Measurements from ENCODE around the gene NELFCD. TPM values are rescaled to one million over a fixed set of nuclear protein-coding genes. Genes with fewer than 3 reads are reported as not detected.

Gene NELFCD
- total RNA-seq, 1 donor from 2014 or later: 27.4 TPM

GRCh38 chr20:59002874-59003399, 21.9 kb downstream of the NELFCD start:
- TF ChIP-seq CTCF (IDR thresholded peaks at IDR 0.05; ENCODE audit: insufficient read depth, low read length, severe bottlenecking): no peak
- DNase-seq (ENCODE audit: low read depth) (no peak), FAIRE-seq (no peak)
- Histone ChIP-seq H3K27me3 (ENCODE audit: control insufficient read depth, insufficient read depth, low read length) (no peaks in the 10 kb centered on the region), H3K4me3 (ENCODE audit: low read depth, low read length) (no peak overlapping the region), H3K36me3 (ENCODE audit: control insufficient read depth, insufficient read depth, low read length) (peaks cover 12% of the 10 kb centered on the region)

- DNase-seq (ENCODE audit: low read depth) (no peak), FAIRE-seq (no peak)
- Histone ChIP-seq H3K36me3 (ENCODE audit: control insufficient read depth, insufficient read depth, low read length) (peaks cover 12% of the 10 kb centered on the region), H3K4me3 (ENCODE audit: low read depth, low read length) (no peak overlapping the region), H3K27me3 (ENCODE audit: control insufficient read depth, insufficient read depth, low read length) (no peaks in the 10 kb centered on the region)
- no peak for TF ChIP-seq CTCF (IDR thresholded peaks at IDR 0.05; ENCODE audit: insufficient read depth, low read length, severe bottlenecking)
These were observed 22.9 kb downstream of the NELFCD start for GRCh38 chr20:59003836-59004492.

- DNase-seq (ENCODE audit: low read depth): no peak
- no peak for TF ChIP-seq CTCF (IDR thresholded peaks at IDR 0.05; ENCODE audit: insufficient read depth, low read length, severe bottlenecking)
- Histone ChIP-seq H3K36me3 (ENCODE audit: control insufficient read depth, insufficient read depth, low read length) (peaks cover 12% of the 10 kb centered on the region), H3K27me3 (ENCODE audit: control insufficient read depth, insufficient read depth, low read length) (no peaks in the 10 kb centered on the region), H3K4me3 (ENCODE audit: low read depth, low read length) (no peak overlapping the region)
- no peak for FAIRE-seq
These were observed 23.4 kb downstream of the NELFCD start for GRCh38 chr20:59004493-59004762.

- no peak for DNase-seq (ENCODE audit: low read depth)
- FAIRE-seq: no peak
These were observed 23.9 kb downstream of the NELFCD start for GRCh38 chr20:59004763-59005522.

GRCh38 chr20:59005523-59006166, 24.6 kb downstream of the NELFCD start:
- FAIRE-seq (no peak), DNase-seq (ENCODE audit: low read depth) (no peak)
- H3K27me3 ChIP-seq (ENCODE audit: control insufficient read depth, insufficient read depth, low read length): no peaks in the 10 kb centered on the region
- peak overlapping the region; percentile 70 for H3K4me3 ChIP-seq (ENCODE audit: low read depth, low read length)
- peaks cover 8% of the 10 kb centered on the region for H3K36me3 ChIP-seq (ENCODE audit: control insufficient read depth, insufficient read depth, low read length)
- no peak for TF ChIP-seq CTCF (IDR thresholded peaks at IDR 0.05; ENCODE audit: insufficient read depth, low read length, severe bottlenecking)

More at GRCh38 chr20:59004763-59005522, 23.9 kb downstream of the NELFCD start:
- no peaks in the 10 kb centered on the region for H3K27me3 ChIP-seq (ENCODE audit: control insufficient read depth, insufficient read depth, low read length)
- peaks cover 12% of the 10 kb centered on the region for H3K36me3 ChIP-seq (ENCODE audit: control insufficient read depth, insufficient read depth, low read length)
- no peak for TF ChIP-seq CTCF (IDR thresholded peaks at IDR 0.05; ENCODE audit: insufficient read depth, low read length, severe bottlenecking)
- H3K4me3 ChIP-seq (ENCODE audit: low read depth, low read length): no peak overlapping the region
